SU-DHL-6 (cell line): ENCODE results near the gene KATNIP.

ENCODE experiments used
- H2AFZ ChIP-seq: fragments of 200-600 bp; sonication (generic); 2 replicates; pipeline ENCODE4 v1.6.1; 2014; ENCODE audit warnings: low read depth, mild to moderate bottlenecking, moderate library complexity, mixed read lengths, antibody characterized with exemption, low read length; ENCODE audit not compliant: severe bottlenecking
- H3F3A ChIP-seq: fragments of 200-600 bp; shearing (Covaris generic); 2 replicates; pipeline ENCODE4 v1.6.0; 2016; ENCODE audit warnings: antibody characterized with exemption, mild to moderate bottlenecking; ENCODE audit not compliant: insufficient read depth
- H3K27ac ChIP-seq: fragments of 200-600 bp; sonication (generic); 2 replicates; pipeline ENCODE4 v1.5.1; 2016; ENCODE audit warnings: low read depth, mild to moderate bottlenecking, low read length, moderate library complexity, mixed read lengths
- H3K27me3 ChIP-seq: fragments of 200-600 bp; sonication (generic), shearing (Covaris generic); 2 replicates; pipeline ENCODE4 v1.6.0; 2014; ENCODE audit warnings: mild to moderate bottlenecking, low read length
- H3K36me3 ChIP-seq: fragments of 200-600 bp; sonication (generic); 2 replicates; pipeline ENCODE4 v1.6.1; 2014; ENCODE audit warnings: mild to moderate bottlenecking, low read length, mixed read lengths
- H3K4me2 ChIP-seq: fragments of 300-600, 200-600 bp; shearing (Covaris generic), sonication (generic); 2 replicates; pipeline ENCODE4 v1.6.0; 2014; ENCODE audit warnings: low read length, low read depth, mild to moderate bottlenecking; ENCODE audit not compliant: poor library complexity, severe bottlenecking
- H3K4me3 ChIP-seq: fragments of 200-600 bp; sonication (generic); 2 replicates; pipeline ENCODE4 v1.5.1; 2014; ENCODE audit warnings: antibody characterized with exemption, low read length, mild to moderate bottlenecking, mixed read lengths; ENCODE audit not compliant: insufficient read depth, poor library complexity, severe bottlenecking
- H3K79me2 ChIP-seq: fragments of 200-600 bp; sonication (generic); 2 replicates; pipeline ENCODE4 v1.6.1; 2014; ENCODE audit warnings: mild to moderate bottlenecking, low read length, moderate library complexity; ENCODE audit not compliant: insufficient read depth
- H3K9ac ChIP-seq: fragments of 200-600 bp; sonication (generic); 2 replicates; pipeline ENCODE4 v1.7.0; 2014; ENCODE audit warnings: mild to moderate bottlenecking, low read length
- H3K9me2 ChIP-seq: fragments of 200-600 bp; sonication (generic); replicated peaks from 2 replicates; pipeline ENCODE4 v1.6.1; 2014; ENCODE audit warnings: low read length; ENCODE audit not compliant: insufficient read depth
- H3K9me3 ChIP-seq: fragments of 200-600 bp; sonication (generic); 2 replicates; pipeline ENCODE4 v1.6.1; 2014; ENCODE audit warnings: low read length, mixed read lengths; ENCODE audit not compliant: insufficient read depth
- H4K20me1 ChIP-seq: fragments of 200-600 bp; sonication (generic); 2 replicates; pipeline ENCODE4 v1.6.1; 2014; ENCODE audit warnings: low read depth, mild to moderate bottlenecking, antibody characterized with exemption, low read length, moderate library complexity, mixed read lengths
- CTCF ChIP-seq: fragments of 200-600 bp; sonication (generic); IDR thresholded peaks from one replicate; pipeline ENCODE4 v1.5.1; 2017; ENCODE audit warnings: antibody characterized with exemption, mild to moderate bottlenecking, low read length, moderate library complexity; ENCODE audit not compliant: insufficient read depth, poor library complexity, severe bottlenecking
- EZH2phosphoT487 ChIP-seq: fragments of 200-600 bp; sonication (generic), shearing (Covaris generic); conservative IDR thresholded peaks from 2 replicates; pipeline ENCODE4 v1.6.1; 2018; ENCODE audit warnings: mild to moderate bottlenecking, antibody characterized with exemption, low read length, moderate library complexity, mixed read lengths

The KATNIP gene

DNA sequence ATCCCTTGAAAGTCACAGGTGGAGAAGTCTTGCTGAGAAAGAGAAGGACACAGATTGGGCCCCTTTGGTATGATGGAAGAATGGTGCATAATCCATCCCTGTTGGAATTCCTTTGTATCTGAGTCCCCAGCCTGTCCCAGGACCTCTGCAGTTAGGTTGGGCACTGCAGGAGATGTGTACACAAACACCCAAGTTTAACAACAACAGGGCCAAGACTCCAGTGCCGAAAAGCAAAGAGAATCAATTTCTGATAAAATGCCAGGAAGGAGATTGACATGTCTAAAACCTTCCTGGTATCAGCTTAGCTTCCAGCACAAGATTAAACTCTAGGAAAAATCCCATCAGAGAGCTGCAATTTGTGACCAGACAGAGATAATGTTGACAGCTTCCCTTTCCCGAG, 32.9 kb downstream of the KATNIP start:
- H3K9ac ChIP-seq, result no peak overlapping the region
- H3K9me3 ChIP-seq, result no peaks in the 10 kb centered on the region
- no peaks in the 10 kb centered on the region for H3K27me3 ChIP-seq
- no peak overlapping the region for H3K4me3 ChIP-seq
- no peaks in the 10 kb centered on the region for H3K36me3 ChIP-seq
- no peak overlapping the region for H3K27ac ChIP-seq
- no peaks in the 10 kb centered on the region for H4K20me1 ChIP-seq
- no peaks in the 10 kb centered on the region for H3K9me2 ChIP-seq
- H3F3A ChIP-seq, result no peaks in the 10 kb centered on the region
- H3K4me2 ChIP-seq, result no peak overlapping the region
- TF ChIP-seq EZH2phosphoT487 (no peak), CTCF (no peak)
- H3K79me2 ChIP-seq, result no peaks in the 10 kb centered on the region
- H2AFZ ChIP-seq, result no peak overlapping the region

DNA sequence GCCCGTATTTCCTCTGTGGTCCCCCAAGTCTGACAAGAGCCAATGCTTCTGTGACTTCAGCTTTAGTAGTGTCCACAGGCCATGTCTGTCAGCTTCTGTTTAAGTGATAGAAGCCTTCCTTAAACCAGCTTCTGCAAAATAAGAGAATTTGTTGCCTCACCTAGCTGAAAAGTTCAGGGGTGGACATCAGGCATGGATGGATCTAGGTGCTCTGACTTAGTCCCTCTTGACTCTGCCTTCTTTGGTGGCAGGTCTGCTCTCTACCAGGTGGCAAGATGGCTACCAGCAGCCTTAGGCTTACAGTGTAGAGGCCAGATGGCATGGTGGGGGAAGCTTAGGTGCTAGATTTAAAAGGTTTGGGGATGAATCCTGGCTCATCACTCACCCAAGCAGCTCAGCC, 33.7 kb downstream of the KATNIP start:
- H3K27me3 ChIP-seq, result no peaks in the 10 kb centered on the region
- H3K4me3 ChIP-seq, result no peak overlapping the region
- no peaks in the 10 kb centered on the region for H3K79me2 ChIP-seq
- H2AFZ ChIP-seq, result no peak overlapping the region
- no peak overlapping the region for H3K4me2 ChIP-seq
- H3F3A ChIP-seq, result no peaks in the 10 kb centered on the region
- H4K20me1 ChIP-seq, result no peaks in the 10 kb centered on the region
- TF ChIP-seq CTCF (no peak), EZH2phosphoT487 (no peak)
- no peaks in the 10 kb centered on the region for H3K9me3 ChIP-seq
- no peak overlapping the region for H3K27ac ChIP-seq
- H3K36me3 ChIP-seq, result no peaks in the 10 kb centered on the region
- H3K9ac ChIP-seq, result no peak overlapping the region
- H3K9me2 ChIP-seq, result no peaks in the 10 kb centered on the region

DNA sequence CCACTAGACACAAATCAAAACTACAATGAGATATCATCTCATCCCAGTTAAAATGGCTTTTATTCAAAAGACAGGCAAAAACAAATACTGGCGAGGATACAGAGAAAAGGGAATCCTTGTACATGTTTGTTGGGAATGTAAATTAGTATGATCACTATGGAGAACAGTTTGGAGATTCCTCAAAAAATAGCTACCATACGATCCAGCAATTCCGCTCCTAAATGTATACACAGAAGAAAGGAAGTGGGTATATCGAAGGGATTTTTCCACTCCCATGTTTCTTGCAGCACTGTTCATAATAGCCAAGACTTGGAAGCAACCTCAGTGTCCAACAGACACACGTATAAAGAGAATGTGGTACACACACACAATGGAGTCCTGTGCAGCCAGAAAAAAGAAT, 35.3 kb downstream of the KATNIP start:
- H2AFZ ChIP-seq, result no peak overlapping the region
- H3F3A ChIP-seq, result no peaks in the 10 kb centered on the region
- H4K20me1 ChIP-seq, result no peaks in the 10 kb centered on the region
- H3K4me2 ChIP-seq, result no peak overlapping the region
- H3K79me2 ChIP-seq, result no peaks in the 10 kb centered on the region
- H3K27me3 ChIP-seq, result no peaks in the 10 kb centered on the region
- no peaks in the 10 kb centered on the region for H3K9me2 ChIP-seq
- H3K4me3 ChIP-seq, result no peak overlapping the region
- no peaks in the 10 kb centered on the region for H3K36me3 ChIP-seq
- peaks cover 3% of the 10 kb centered on the region; the same call in 1 of the 2 replicates for H3K9me3 ChIP-seq
- no peak overlapping the region for H3K9ac ChIP-seq
- no peak for TF ChIP-seq EZH2phosphoT487
- no peak for TF ChIP-seq CTCF
- no peak overlapping the region for H3K27ac ChIP-seq
